Muscle of arm (tissue), 14 donors: ENCODE data around the gene PTGER4. TPM values are rescaled to one million over a fixed set of nuclear protein-coding genes. Genes with fewer than 3 reads are reported as not detected.
"Not testable (repeated sequence)": the region's sequence is repeated elsewhere in the genome, so short reads cannot be mapped to it uniquely, and the experiment has no call there.

Experiments
- DNase-seq: peaks from one replicate; pipeline ENCODE4 v3.0.0-alpha.2; 2013
- long read RNA-seq, 11 donors: transcript quantifications; one replicate each; lab custom pipeline, GENCODE V29; 2026
- polyA plus RNA-seq, 12 donors: library from polyadenylated mRNA; unstranded; fragments of 120-200 nt; gene quantifications; one replicate each; pipeline ENCODE4 v1.2.1, GENCODE V29; 2013; ENCODE audit not compliant: insufficient read length in 12 of 12

The PTGER4 gene
- 10 to 100 TPM in 1 of 12 donors, 1 to 10 TPM in 10, not detected in 1; 5.2 to 48.3 (median 7.6) TPM for polyA plus RNA-seq
- long read RNA-seq, donor 1, partial matches to known transcripts = 9 of 17 reads
- long read RNA-seq, donor 1, other reads (novel, unspliced or antisense) = 0 of 17 reads
- long read RNA-seq, donor 2, partial matches to known transcripts = 0 of 4 reads
- long read RNA-seq, donor 2, other reads (novel, unspliced or antisense) = 0 of 4 reads
- long read RNA-seq, donor 3, partial matches to known transcripts = 0 of 1 reads
- long read RNA-seq, donor 3, other reads (novel, unspliced or antisense) = 0 of 1 reads
- long read RNA-seq, donor 4, partial matches to known transcripts = 0 of 3 reads
- long read RNA-seq, donor 4, other reads (novel, unspliced or antisense) = 0 of 3 reads
- long read RNA-seq, donor 5, partial matches to known transcripts = 0 of 5 reads
- long read RNA-seq, donor 5, other reads (novel, unspliced or antisense) = 0 of 5 reads
- long read RNA-seq, donor 6, partial matches to known transcripts = 0 of 2 reads
- long read RNA-seq, donor 6, other reads (novel, unspliced or antisense) = 0 of 2 reads
- long read RNA-seq, donor 7, partial matches to known transcripts = 0 of 1 reads
- long read RNA-seq, donor 7, other reads (novel, unspliced or antisense) = 0 of 1 reads
- long read RNA-seq, donor 8, transcript PTGER4-205 (2 exons, 1,279 nt) = major isoform, 6 of 6 reads
- long read RNA-seq, donor 8, partial matches to known transcripts = 0 of 6 reads
- long read RNA-seq, donor 8, other reads (novel, unspliced or antisense) = 0 of 6 reads
- long read RNA-seq, donor 9, partial matches to known transcripts = 0 of 2 reads
- long read RNA-seq, donor 9, other reads (novel, unspliced or antisense) = 0 of 2 reads
- long read RNA-seq, donor 10, partial matches to known transcripts = 0 of 3 reads
- long read RNA-seq, donor 10, other reads (novel, unspliced or antisense) = 0 of 3 reads
- long read RNA-seq, donor 11, transcript PTGER4-201 (3 exons, 3,848 nt) = major isoform, 6 of 7 reads
- long read RNA-seq, donor 11, partial matches to known transcripts = 0 of 7 reads
- long read RNA-seq, donor 11, other reads (novel, unspliced or antisense) = 0 of 7 reads

DNA sequence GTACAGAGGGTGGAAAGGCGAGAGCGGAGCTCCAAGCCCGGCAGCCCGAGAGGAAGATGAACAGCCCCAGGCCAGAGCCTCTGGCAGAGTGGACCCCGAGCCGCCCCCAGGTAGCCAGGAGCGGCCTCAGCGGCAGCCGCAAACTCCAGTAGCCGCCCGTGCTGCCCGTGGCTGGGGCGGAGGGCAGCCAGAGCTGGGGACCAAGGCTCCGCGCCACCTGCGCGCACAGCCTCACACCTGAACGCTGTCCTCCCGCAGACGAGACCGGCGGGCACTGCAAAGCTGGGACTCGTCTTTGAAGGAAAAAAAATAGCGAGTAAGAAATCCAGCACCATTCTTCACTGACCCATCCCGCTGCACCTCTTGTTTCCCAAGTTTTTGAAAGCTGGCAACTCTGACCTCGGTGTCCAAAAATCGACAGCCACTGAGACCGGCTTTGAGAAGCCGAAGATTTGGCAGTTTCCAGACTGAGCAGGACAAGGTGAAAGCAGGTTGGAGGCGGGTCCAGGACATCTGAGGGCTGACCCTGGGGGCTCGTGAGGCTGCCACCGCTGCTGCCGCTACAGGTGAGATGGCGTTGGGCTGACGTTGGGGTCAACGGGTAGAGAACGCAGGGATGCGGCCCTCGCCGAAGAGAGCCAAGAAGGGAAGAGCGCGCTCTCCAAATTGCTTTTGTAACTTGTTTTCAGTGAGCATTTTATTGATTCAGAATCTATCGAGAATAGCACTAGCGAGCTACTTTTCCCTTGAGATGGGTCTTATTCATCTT is at the start of gene PTGER4:
Gene PTGER4, plus strand, starts transcription at position 3 of the 769 bp plus-strand sequence. CDS start 1,079 bp downstream, outside the sequence.
- no peak for DNase-seq

GRCh38 chr5:40630126-40630525 is 49.6 kb upstream of the PTGER4 start:
- DNase-seq = no peak

GRCh38 chr5:40631236-40631635 is 48.5 kb upstream of the PTGER4 start:
- no peak for DNase-seq

DNA sequence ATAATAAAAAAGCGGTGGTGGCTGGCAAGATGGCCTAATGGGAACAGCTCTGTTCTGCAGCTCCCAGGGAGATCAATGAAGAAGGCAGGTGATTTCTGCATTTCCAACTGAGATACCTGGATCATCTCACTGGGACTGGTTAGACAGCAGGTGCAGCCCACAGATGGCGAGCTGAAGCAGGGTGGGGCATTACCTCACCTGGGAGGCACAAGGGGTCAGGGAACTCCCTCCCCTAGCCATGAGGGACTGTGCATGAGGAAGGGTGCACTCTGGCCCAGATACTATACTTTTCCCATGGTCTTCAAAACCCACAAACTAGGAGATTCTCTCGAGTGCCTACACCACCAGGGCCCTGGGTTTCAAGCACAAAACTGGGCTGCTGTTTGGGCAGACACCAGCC is 45.6 kb upstream of the PTGER4 start:
- DNase-seq = no peak

GRCh38 chr5:40634593-40634992 is 45.1 kb upstream of the PTGER4 start:
- no peak for DNase-seq

- DNase-seq = not testable (repeated sequence)
Observed at GRCh38 chr5:40639531-40639930, 40.2 kb upstream of the PTGER4 start.

DNA sequence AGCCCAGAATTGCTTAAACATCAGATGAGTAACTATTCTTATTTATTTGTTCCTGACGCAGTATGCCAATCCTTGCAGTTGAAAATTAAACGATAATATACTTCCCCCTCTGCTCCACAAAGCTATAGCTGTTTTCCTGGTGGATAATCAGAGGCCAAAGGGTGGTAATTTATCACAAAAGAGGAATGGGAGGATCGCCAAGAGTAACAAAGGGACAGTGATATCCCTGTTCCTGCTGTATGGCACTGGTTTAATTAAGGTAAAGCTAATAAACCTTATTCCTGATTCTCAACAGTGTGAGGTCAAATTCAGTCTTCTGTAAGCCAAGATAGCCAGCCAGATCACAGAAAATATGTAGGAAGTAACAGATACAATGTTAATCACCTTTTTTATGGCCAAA is 33.4 kb upstream of the PTGER4 start:
- no peak for DNase-seq

DNA sequence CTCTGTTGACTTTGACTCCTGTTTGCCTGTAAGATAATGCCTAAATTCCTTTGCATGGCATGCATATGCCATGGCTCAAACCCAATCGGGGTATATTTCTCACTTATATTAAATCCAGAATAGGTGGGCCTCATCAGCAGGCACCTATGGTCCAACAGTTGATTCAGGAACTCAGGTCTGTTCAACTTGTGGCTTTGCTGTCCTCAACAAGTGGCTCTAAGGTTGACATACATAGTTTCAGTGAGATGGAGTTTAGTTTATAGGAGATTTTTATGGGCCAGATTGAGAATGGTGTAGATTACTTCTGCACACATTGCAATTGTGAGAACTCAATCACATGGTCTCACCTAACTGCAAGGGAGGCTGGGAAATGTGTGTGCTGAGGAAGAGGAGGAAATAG is 31.6 kb upstream of the PTGER4 start:
- no peak for DNase-seq

- no peak for DNase-seq
Observed at GRCh38 chr5:40649463-40650030, 30.2 kb upstream of the PTGER4 start.

- DNase-seq = no peak
Observed at GRCh38 chr5:40651201-40651600, 28.5 kb upstream of the PTGER4 start.

DNA sequence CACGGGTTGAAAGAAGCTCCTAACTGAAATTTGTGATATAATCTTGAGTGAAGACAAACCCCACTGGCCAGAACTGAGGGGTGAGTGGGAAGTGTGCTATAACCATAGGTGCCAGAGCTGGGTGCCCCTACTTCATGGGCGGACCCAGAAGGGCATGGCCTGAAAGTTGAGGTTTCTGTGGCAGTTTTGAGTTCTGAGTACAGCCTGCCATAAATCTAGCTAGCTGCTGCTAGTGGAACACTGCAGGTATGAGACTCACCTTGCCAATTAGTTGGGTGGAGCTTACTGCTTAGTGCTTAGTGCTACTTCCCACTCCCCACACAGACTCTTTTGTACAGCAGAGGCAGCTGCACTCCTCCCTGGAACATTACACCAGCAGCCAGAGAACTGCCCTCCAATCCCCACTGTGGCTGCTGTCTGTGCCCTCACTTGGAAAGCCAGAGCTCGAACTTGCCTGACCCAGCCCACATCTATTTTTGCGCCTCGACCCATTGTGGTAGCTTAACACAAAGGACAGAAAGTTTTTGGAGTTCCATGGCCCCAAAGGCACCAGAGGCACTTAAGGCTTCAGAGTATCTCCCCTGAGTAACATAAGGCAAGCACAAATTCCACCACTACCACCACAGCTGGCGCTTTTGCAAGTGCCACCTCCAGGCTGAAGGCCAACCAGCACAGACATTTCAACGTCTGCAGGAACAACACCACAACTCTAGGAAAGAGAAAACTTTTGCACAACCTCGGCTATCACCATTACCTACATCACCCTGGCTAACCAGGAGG is 27.1 kb upstream of the PTGER4 start:
- DNase-seq = no peak

DNA sequence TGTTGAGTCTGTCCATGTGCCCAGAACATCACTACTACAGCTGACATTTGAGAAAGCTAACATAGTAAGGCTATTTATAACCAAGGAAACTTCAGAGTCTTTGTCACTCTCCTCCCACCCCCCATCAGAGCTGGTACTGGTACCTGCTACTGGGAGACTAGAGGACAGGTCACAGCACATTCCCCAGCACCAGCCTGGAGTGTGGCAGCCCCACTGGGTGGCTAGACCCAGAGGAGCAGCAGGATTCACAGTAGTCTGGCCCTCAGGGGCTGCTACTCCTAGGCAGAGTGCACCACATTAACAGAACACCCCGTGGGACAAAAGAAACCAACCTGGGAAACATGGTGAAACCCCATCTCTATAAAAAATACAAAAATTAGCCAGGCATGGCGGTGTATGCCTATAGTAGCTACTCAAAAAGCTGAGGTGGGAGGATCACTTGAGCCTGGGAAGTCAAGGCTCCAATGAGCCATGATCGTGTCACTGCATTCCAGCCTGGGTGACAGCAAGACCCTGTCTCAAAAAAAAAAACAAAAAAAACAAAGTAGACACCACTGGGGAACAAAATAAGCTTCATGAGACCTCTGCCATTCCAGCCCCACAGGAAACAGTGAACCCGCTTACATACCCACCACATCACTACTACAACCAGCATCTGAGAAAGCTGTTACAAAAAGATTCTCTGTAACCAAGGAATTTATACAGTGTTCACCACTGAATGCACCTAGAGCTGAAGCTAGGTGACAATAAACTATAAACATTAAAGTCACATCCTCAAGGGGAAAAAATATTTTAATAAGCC is 26.3 kb upstream of the PTGER4 start:
- DNase-seq = no peak

DNA sequence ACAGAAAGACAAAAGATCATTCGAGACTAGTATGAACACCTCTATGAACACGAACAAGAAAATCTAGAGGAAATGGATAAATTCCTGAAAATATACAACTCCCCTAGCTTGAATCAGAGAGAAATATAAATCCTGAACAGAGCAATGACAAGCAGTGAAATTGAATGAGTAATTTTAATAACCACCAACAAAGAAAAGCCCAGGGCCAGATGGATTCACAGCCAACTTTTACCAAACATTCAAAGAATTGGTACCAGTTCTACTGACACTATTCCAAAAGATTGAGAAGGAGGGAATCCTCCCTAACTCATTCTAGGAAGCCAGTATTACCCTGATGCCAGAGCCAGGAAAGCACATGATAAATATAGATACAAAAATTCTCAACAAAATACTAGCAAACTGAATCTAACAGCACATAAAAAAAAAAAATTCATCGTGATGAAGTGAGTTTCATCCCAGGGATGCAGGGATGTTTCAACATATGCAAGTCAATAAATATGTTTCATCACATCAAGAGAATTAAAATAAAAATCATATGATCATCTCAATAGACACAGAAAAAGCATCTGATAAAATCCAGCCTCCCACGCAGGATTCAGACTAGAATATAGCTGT is 25.2 kb upstream of the PTGER4 start:
- no peak for DNase-seq

- no peak for DNase-seq
Observed at GRCh38 chr5:40655138-40655537, 24.6 kb upstream of the PTGER4 start.

GRCh38 chr5:40656091-40656490 is 23.6 kb upstream of the PTGER4 start:
- DNase-seq = not testable (repeated sequence)

- DNase-seq = no peak
Observed at GRCh38 chr5:40656766-40657165, 22.9 kb upstream of the PTGER4 start.

DNA sequence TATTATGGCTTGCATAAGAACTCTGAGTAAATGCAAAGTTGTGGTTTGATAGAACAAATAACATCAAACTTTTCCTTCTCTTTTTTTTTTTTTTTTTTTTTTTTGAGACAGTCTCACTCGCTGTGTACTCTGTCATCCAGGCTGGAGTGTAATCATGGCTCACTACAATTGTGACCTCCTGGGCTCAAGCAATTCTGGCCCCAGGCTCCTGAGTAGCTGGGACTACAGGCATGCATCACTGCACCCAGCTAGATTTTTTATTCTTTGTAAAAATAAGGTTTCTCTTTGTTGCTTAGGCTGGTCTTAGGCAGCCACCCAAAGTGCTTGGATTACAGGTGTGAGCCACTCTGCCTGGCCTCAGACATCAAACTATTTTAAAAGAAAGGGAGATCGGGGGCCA is 19.0 kb upstream of the PTGER4 start:
- no peak for DNase-seq

DNA sequence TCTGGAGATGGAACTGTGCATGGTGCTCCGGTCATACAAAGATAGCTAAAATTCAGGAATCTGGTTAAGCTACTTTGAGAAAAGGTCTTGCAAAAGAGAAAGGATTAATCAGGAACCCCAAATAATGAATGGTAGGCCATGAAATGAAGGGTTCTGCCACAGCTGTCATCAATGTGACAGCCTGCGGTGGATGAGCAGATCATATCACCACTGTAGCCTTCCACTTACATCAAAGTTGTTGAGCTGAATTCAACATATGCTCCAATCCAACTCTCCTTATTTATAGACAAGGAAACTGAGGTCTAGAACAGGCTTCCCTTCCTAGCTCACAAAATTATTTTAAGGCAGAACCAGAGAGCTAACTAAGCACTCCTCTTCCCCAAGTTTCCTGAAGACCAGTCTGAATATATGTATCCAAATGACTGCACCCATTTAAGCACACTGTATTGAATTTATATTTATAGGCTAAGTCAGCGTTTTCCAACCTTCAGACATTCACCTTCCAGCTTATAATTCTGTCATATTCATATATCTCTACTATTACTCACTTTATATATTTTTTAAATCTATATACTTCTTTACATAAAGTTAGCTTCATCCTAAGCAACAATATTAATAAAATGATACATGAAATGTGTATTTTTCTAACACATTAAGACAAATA is 13.9 kb upstream of the PTGER4 start:
- DNase-seq = no peak
